CD4-positive, alpha-beta T cell (primary cell): Measurements from ENCODE around the gene EBPL. TPM values are rescaled to one million over a fixed set of nuclear protein-coding genes. Genes with fewer than 3 reads are reported as not detected.

Experiments
- ATAC-seq: fragments of 200-7000 bp; cut with Tn5 transposase; one replicate; pipeline ENCODE4 v1.10.0; 2022; ENCODE audit warnings: mild to moderate bottlenecking; ENCODE audit not compliant: poor library complexity
- CTCF ChIA-PET: fragments of 350-600 bp; sonication (Branson Sonifier 250); formaldehyde crosslinking; loops from one replicate; lab custom pipeline; 2021; ENCODE audit warnings: antibody characterized with exemption, inconsistent platforms; lab: Charles Lee
- POLR2A ChIA-PET: fragments of 350-600 bp; sonication (Branson Sonifier 250); formaldehyde crosslinking; loops from one replicate; lab custom pipeline; 2021; ENCODE audit warnings: antibody characterized with exemption, inconsistent platforms; lab: Charles Lee
- DNase-seq, 14 experiments: peaks; one replicate each; pipeline ENCODE4 v3.0.0-alpha.2; 2013 to 2020; ENCODE audit warnings: mixed read lengths in 2 of 14
- H3K27ac ChIP-seq, 2 donors: one replicate each; pipeline versions ENCODE4 v1.5.1 to v1.7.0; 2013; ENCODE audit warnings: low read length in 2 of 2, low read depth in 1 of 2, mild to moderate bottlenecking in 1 of 2
- H3K27me3 ChIP-seq, 2 experiments: 1 replicate in 1 of 2; 2 replicates in 1 of 2; pipeline versions ENCODE4 v1.6.1 to v1.7.0; 2013; ENCODE audit warnings: low read length in 2 of 2, control low read depth in 1 of 2, mild to moderate bottlenecking in 1 of 2, moderate library complexity in 1 of 2; ENCODE audit not compliant: insufficient read depth in 2 of 2, control insufficient read depth in 1 of 2
- H3K36me3 ChIP-seq: one replicate; pipeline ENCODE4 v1.6.1; 2013; ENCODE audit warnings: low read length, control low read depth; ENCODE audit not compliant: insufficient read depth
- H3K4me1 ChIP-seq: one replicate; pipeline ENCODE4 v1.6.1; 2013; ENCODE audit warnings: low read length, control low read depth; ENCODE audit not compliant: insufficient read depth
- H3K4me3 ChIP-seq: one replicate; pipeline ENCODE4 v1.5.1; 2013; ENCODE audit warnings: mild to moderate bottlenecking, low read length, moderate library complexity
- H3K9me3 ChIP-seq, 2 experiments: 1 replicate in 1 of 2; 2 replicates in 1 of 2; pipeline versions ENCODE4 v1.6.1 to v1.7.0; 2013; ENCODE audit warnings: low read length in 2 of 2, mild to moderate bottlenecking in 2 of 2, control low read depth in 1 of 2, moderate library complexity in 1 of 2; ENCODE audit not compliant: control insufficient read depth in 1 of 2, insufficient read depth in 1 of 2
- H3K27ac Mint-ChIP-seq: one replicate; pipeline ENCODE4 v1.8.0; 2020; ENCODE audit warnings: mixed read lengths
- H3K27me3 Mint-ChIP-seq: one replicate; pipeline ENCODE4 v1.8.0; 2021; ENCODE audit warnings: mixed read lengths
- H3K36me3 Mint-ChIP-seq: one replicate; pipeline ENCODE4 v1.8.0; 2021; ENCODE audit warnings: low read depth, mixed read lengths
- H3K4me1 Mint-ChIP-seq: one replicate; pipeline ENCODE4 v1.8.0; 2021; ENCODE audit warnings: low read depth, mixed read lengths
- H3K4me3 Mint-ChIP-seq: one replicate; pipeline ENCODE4 v1.8.0; 2020; ENCODE audit warnings: mild to moderate bottlenecking, mixed read lengths
- H3K9me3 Mint-ChIP-seq: one replicate; pipeline ENCODE4 v1.8.0; 2020; ENCODE audit warnings: mixed read lengths
- intact Hi-C, 2 experiments: fragments of 100-400 bp; cut with DNase I in 1 of 2; cut with micrococcal nuclease in 1 of 2; formaldehyde crosslinking; loops; one replicate each; pipeline versions ENCODE4 v1.15.1 to v1.9.0; 2023 to 2025; cut with DNase I, micrococcal nuclease
- total RNA-seq, 174 experiments: library from RNA in 2 of 174; stranded (reverse) in 2 of 174; gene quantifications; one replicate each; pipeline ENCODE4 v1.2.3 and lab custom pipeline; 2021 to 2026
- TF ChIP-seq, protein P1 (sequence below): fragments of 200-600 bp; IDR thresholded peaks from one replicate; pipeline ENCODE4 v1.8.0; 2022; ENCODE audit warnings: antibody characterized with exemption, mild to moderate bottlenecking

Gene EBPL
- total RNA-seq, 2 experiments from 2014 or later: 22.3 to 23.2 TPM

GRCh38 chr13:49629947-49630346 lies 61.3 kb downstream of the EBPL start:
- peaks cover 22% of the 10 kb centered on the region for H3K4me1 Mint-ChIP-seq

GRCh38 chr13:49629196-49629938 lies 61.9 kb downstream of the EBPL start:
- H3K9me3 Mint-ChIP-seq: no peaks in the 10 kb centered on the region
- DNase-seq (no peak), ATAC-seq (no peak)
- CTCF ChIA-PET: no interaction called here
- H3K36me3 Mint-ChIP-seq: no peaks in the 10 kb centered on the region
- H3K9me3 ChIP-seq: peaks cover 0 to 7% of the 10 kb centered on the region in 2 experiments
- peaks cover 16% of the 10 kb centered on the region for H3K4me1 Mint-ChIP-seq
- H3K27ac Mint-ChIP-seq: no peak overlapping the region
- no peaks in the 10 kb centered on the region for H3K36me3 ChIP-seq
- no peak overlapping the region for H3K4me3 Mint-ChIP-seq
- H3K27me3 ChIP-seq: no peaks in the 10 kb centered on the region
- TF ChIP-seq, protein P1, sequence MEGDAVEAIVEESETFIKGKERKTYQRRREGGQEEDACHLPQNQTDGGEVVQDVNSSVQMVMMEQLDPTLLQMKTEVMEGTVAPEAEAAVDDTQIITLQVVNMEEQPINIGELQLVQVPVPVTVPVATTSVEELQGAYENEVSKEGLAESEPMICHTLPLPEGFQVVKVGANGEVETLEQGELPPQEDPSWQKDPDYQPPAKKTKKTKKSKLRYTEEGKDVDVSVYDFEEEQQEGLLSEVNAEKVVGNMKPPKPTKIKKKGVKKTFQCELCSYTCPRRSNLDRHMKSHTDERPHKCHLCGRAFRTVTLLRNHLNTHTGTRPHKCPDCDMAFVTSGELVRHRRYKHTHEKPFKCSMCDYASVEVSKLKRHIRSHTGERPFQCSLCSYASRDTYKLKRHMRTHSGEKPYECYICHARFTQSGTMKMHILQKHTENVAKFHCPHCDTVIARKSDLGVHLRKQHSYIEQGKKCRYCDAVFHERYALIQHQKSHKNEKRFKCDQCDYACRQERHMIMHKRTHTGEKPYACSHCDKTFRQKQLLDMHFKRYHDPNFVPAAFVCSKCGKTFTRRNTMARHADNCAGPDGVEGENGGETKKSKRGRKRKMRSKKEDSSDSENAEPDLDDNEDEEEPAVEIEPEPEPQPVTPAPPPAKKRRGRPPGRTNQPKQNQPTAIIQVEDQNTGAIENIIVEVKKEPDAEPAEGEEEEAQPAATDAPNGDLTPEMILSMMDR: no peak
- no peak overlapping the region for H3K27ac ChIP-seq
- H3K4me3 ChIP-seq: peak overlapping the region; percentile 50
- H3K27me3 Mint-ChIP-seq: no peaks in the 10 kb centered on the region
- intact Hi-C loops: no loop called here
- peaks cover 12% of the 10 kb centered on the region for H3K4me1 ChIP-seq
- POLR2A ChIA-PET: interaction anchor here (0.6 kb wide), 1 partner anchor 333 kb away, joined by 4 read pairs; no protein-coding TSS in a partner anchor

More at GRCh38 chr13:49629947-49630346, 61.3 kb downstream of the EBPL start:
- POLR2A ChIA-PET: no interaction called here
- H3K27me3 ChIP-seq: no peaks in the 10 kb centered on the region
- H3K4me3 Mint-ChIP-seq: no peak overlapping the region
- H3K4me1 ChIP-seq: peaks cover 14% of the 10 kb centered on the region
- intact Hi-C loops: no loop called here
- H3K4me3 ChIP-seq: no peak overlapping the region
- H3K27me3 Mint-ChIP-seq: no peaks in the 10 kb centered on the region
- TF ChIP-seq, protein P1: no peak
- CTCF ChIA-PET: no interaction called here
- no peak overlapping the region for H3K27ac ChIP-seq
- ATAC-seq (no peak), DNase-seq (no peak)
- no peaks in the 10 kb centered on the region for H3K36me3 ChIP-seq
- peaks cover 0 to 7% of the 10 kb centered on the region in 2 experiments for H3K9me3 ChIP-seq
- H3K9me3 Mint-ChIP-seq: no peaks in the 10 kb centered on the region
- no peaks in the 10 kb centered on the region for H3K36me3 Mint-ChIP-seq
- no peak overlapping the region for H3K27ac Mint-ChIP-seq

- H3K9me3 Mint-ChIP-seq: no peaks in the 10 kb centered on the region
- Histone ChIP-seq H3K27me3 (no peaks in the 10 kb centered on the region), H3K4me1 (peaks cover 12% of the 10 kb centered on the region), H3K27ac (no peak within 1 kb of the TSS), H3K4me3 (peak within 1 kb of the TSS; percentile 50), H3K9me3 (peaks cover 0 to 7% of the 10 kb centered on the region in 2 experiments), H3K36me3 (no peaks in the 10 kb centered on the region)
- TF ChIP-seq, protein P1: no peak
- ChIA-PET CTCF (no interaction called here), POLR2A (interaction anchor here (0.9 to 1.3 kb wide), 2 partner anchors 14 to 308 kb away, joined by 3 to 4 read pairs; partner anchors contain the start of gene SPRYD7)
- peak within 1 kb of the TSS; percentile 88 for H3K4me3 Mint-ChIP-seq
- DNase-seq (peak; percentile 25 to 75 (median 54)), ATAC-seq (peak; percentile 92)
- peak within 1 kb of the TSS; percentile 51 for H3K27ac Mint-ChIP-seq
- H3K27me3 Mint-ChIP-seq: no peaks in the 10 kb centered on the region
- H3K36me3 Mint-ChIP-seq: no peaks in the 10 kb centered on the region
- H3K4me1 Mint-ChIP-seq: peaks cover 16% of the 10 kb centered on the region
- intact Hi-C loops: no loop called here
Measured at GRCh38 chr13:49627831-49628652, 63.2 kb downstream of the EBPL start, which contains the start of gene ARL11. TSS of gene ARL11 (plus strand) at chr13:49628507. CDS start at chr13:49630448, 1,941 bp downstream.
